K562 (cell line): ENCODE measurements around the gene CHN2. TPM values are rescaled to one million over a fixed set of nuclear protein-coding genes. Genes with fewer than 3 reads are reported as not detected.

ENCODE experiments used
- ATAC-seq: fragments of 200-7000 bp; cut with Tn5 transposase; 3 replicates; pipeline ENCODE4 v1.9.1; 2020; ENCODE audit warnings: moderate library complexity
- BruUV-seq: library from RNA; stranded (reverse); fragments of 400-500 nt; replicated peaks from 2 replicates; lab custom pipeline; 2021; lab: Mats Ljungman, UMichigan
- CTCF ChIA-PET: fragments of 300-600 bp; formaldehyde crosslinking; extraction: SDS; loops from one replicate; lab custom pipeline; 2021; ENCODE audit warnings: low intra/inter-chr PET ratio; lab: Yijun Ruan, JAX
- POLR2A ChIA-PET: fragments of 300-600, 350-650 bp; sonication (Branson Sonifier 250); formaldehyde crosslinking; extraction: SDS; loops from one replicate; lab custom pipeline; 2021; ENCODE audit warnings: antibody characterized with exemption, inconsistent platforms; lab: Yijun Ruan, JAX
- DNase-seq, 4 experiments: peaks; one replicate each; pipeline versions ENCODE4 v3.0.0 to v3.0.0-alpha.2; 2011 to 2018; ENCODE audit warnings: low spot score in 3 of 4, mixed read lengths in 3 of 4; ENCODE audit errors: extremely low read depth in 1 of 4
- FAIRE-seq: peaks from 2 replicates; lab custom pipeline; 2011; peaks lifted over from hg19 to GRCh38; lab: Jason Lieb, UNC
- H2AFZ ChIP-seq: 2 replicates; pipeline ENCODE4 v1.6.0; 2011; ENCODE audit warnings: low read depth, low read length, control low read depth, inconsistent platforms
- H3K27ac ChIP-seq: fragments of 200-600 bp; 3 replicates; pipeline ENCODE4 v1.8.0; 2011; ENCODE audit warnings: low read depth, mild to moderate bottlenecking, control low read depth, inconsistent platforms, low read length, moderate library complexity, mixed read lengths; ENCODE audit errors: extremely low read depth
- H3K27me3 ChIP-seq, 2 experiments: fragments of 300-600 bp in 1 of 2; 2 replicates in 1 of 2; 3 replicates in 1 of 2; pipeline versions ENCODE4 v1.6.0 to v1.8.0; 2011; ENCODE audit warnings: inconsistent platforms in 2 of 2, low read length in 2 of 2, mild to moderate bottlenecking in 1 of 2, mixed read lengths in 1 of 2, moderate library complexity in 1 of 2; ENCODE audit not compliant: control insufficient read depth in 2 of 2, insufficient read depth in 2 of 2
- H3K36me3 ChIP-seq: fragments of 300-600 bp; 3 replicates; pipeline ENCODE4 v1.8.0; 2011; ENCODE audit warnings: mild to moderate bottlenecking, low read length, inconsistent platforms; ENCODE audit not compliant: control insufficient read depth, insufficient read depth
- H3K4me1 ChIP-seq, 2 experiments: fragments of 200-600 bp in 1 of 2; replicated peaks in 1 of 2; 2 replicates in 1 of 2; 3 replicates in 1 of 2; pipeline versions ENCODE4 v1.5.1 to v1.8.0; 2011; ENCODE audit warnings: inconsistent platforms in 2 of 2, low read length in 2 of 2, mild to moderate bottlenecking in 1 of 2, mixed read lengths in 1 of 2, moderate library complexity in 1 of 2; ENCODE audit not compliant: control insufficient read depth in 2 of 2, insufficient read depth in 2 of 2
- H3K4me2 ChIP-seq: 2 replicates; pipeline ENCODE4 v1.6.1; 2011; ENCODE audit warnings: low read length, control low read depth, inconsistent platforms, mixed read lengths; ENCODE audit not compliant: insufficient read depth
- H3K4me3 ChIP-seq: fragments of 200-600 bp; sonication (generic), shearing (Covaris generic); 2 replicates; pipeline ENCODE4 v1.5.1; 2016; ENCODE audit warnings: control low read depth, inconsistent platforms
- H3K79me2 ChIP-seq: fragments of 200-600 bp; 3 replicates; pipeline ENCODE4 v1.8.0; 2011; ENCODE audit warnings: low read length, inconsistent platforms; ENCODE audit not compliant: control insufficient read depth, insufficient read depth
- H3K9ac ChIP-seq, 2 experiments: 2 replicates each; pipeline versions ENCODE4 v1.6.0 to v1.6.1; 2011; ENCODE audit warnings: low read depth in 2 of 2, low read length in 2 of 2, control low read depth in 1 of 2, inconsistent platforms in 1 of 2, mild to moderate bottlenecking in 1 of 2, mixed read lengths in 1 of 2; ENCODE audit not compliant: insufficient read depth in 1 of 2
- H3K9me1 ChIP-seq: one replicate; pipeline ENCODE4 v1.6.0; 2011; ENCODE audit warnings: inconsistent platforms, mild to moderate bottlenecking, low read length, moderate library complexity; ENCODE audit not compliant: control insufficient read depth, insufficient read depth
- H3K9me3 ChIP-seq: replicated peaks from 2 replicates; pipeline ENCODE4 v1.5.1; 2011; ENCODE audit warnings: low read depth, low read length, inconsistent platforms; ENCODE audit not compliant: control insufficient read depth, insufficient read depth
- H4K20me1 ChIP-seq: replicated peaks from 2 replicates; pipeline ENCODE4 v1.6.1; 2011; ENCODE audit warnings: low read length, inconsistent platforms, mixed read lengths; ENCODE audit not compliant: control insufficient read depth, insufficient read depth
- ATF7 ChIP-seq: fragments of 450-650 bp; IDR thresholded peaks from 2 replicates; pipeline ENCODE4 v1.7.1; 2014; ENCODE audit warnings: mild to moderate bottlenecking, moderate library complexity
- BRD9 ChIP-seq: fragments of 450-650 bp; IDR thresholded peaks from 2 replicates; pipeline ENCODE4 v1.6.1; 2018; ENCODE audit warnings: low read depth; ENCODE audit not compliant: partially characterized antibody
- KLF1 ChIP-seq: fragments of 450-650 bp; IDR thresholded peaks from 2 replicates; pipeline ENCODE4 v1.6.1; 2016; ENCODE audit warnings: missing genetic modification characterization, missing compliant biosample characterization
- NR2C2 ChIP-seq, 2 experiments: fragments of 200-800 bp in 1 of 2; sonication (Bioruptor generic) in 1 of 2; sonication (generic) in 1 of 2; formaldehyde crosslinking in 1 of 2; IDR thresholded peaks; 2 replicates each; pipeline versions ENCODE4 v1.6.1 to v1.8.0; 2016 to 2022; ENCODE audit warnings: mild to moderate bottlenecking in 1 of 2, missing compliant biosample characterization in 1 of 2, missing genetic modification characterization in 1 of 2, missing genetic modification reagents in 1 of 2
- SMARCC2 ChIP-seq: fragments of 450-650 bp; IDR thresholded peaks from 2 replicates; pipeline ENCODE4 v1.6.1; 2017; ENCODE audit warnings: antibody characterized with exemption, moderate library complexity, mild to moderate bottlenecking, low read depth
- SRSF1 ChIP-seq: fragments of 200-400 bp; formaldehyde crosslinking; IDR thresholded peaks from 2 replicates; pipeline ENCODE4 v1.6.1; 2017; ENCODE audit warnings: mild to moderate bottlenecking, low read depth, low read length, moderate library complexity
- ZNF274 ChIP-seq: IDR thresholded peaks from 2 replicates; pipeline ENCODE4 v1.6.1; 2011; ENCODE audit warnings: low read depth, mild to moderate bottlenecking, low read length, moderate library complexity, borderline replicate concordance
- ZNF589 ChIP-seq: fragments of 200-800 bp; sonication (Bioruptor generic); IDR thresholded peaks from 2 replicates; pipeline ENCODE4 v1.6.1; 2016; ENCODE audit warnings: low read depth, missing genetic modification characterization, missing compliant biosample characterization
- WGBS: fragments of 100-300 bp; shearing (Covaris generic); methylation state at CpG from one replicate; pipeline ENCODE4 v1.1.6; 2016; ENCODE audit warnings: low coverage, mixed read lengths; ENCODE audit not compliant: insufficient coverage; ENCODE audit errors: missing lambda C conversion rate; 5-methylcytosine and 5-hydroxymethylcytosine counted together
- in situ Hi-C: fragments of 300-500 bp; cut with MboI; formaldehyde crosslinking; loops from 4 replicates; pipeline ENCODE4 v1.15.0; 2018; ENCODE audit warnings: inconsistent platforms, mixed read lengths
- intact Hi-C: fragments of 100-400 bp; cut with micrococcal nuclease; formaldehyde crosslinking; loops from 2 replicates; pipeline ENCODE4 v1.14.2; 2022
- polyA plus RNA-seq, 8 experiments: library from polyadenylated mRNA; depleted of rRNA in 4 of 8; stranded (reverse) in 5 of 8; unstranded in 3 of 8; fragments of >200 nt; fragmentation: Nextera tagmentation in 2 of 8; fragmentation: Illumina TruSeq in 1 of 8; extraction: Ambion mirVana in 2 of 8; extraction: Trizol in 1 of 8; gene quantifications; 2 replicates each; pipeline versions ENCODE4 v1.2.1 to v1.2.3, GENCODE V29; 2011 to 2014; ENCODE audit warnings: inconsistent platforms in 1 of 8, missing spikeins in 1 of 8
- total RNA-seq, 7 experiments: library from RNA; depleted of rRNA in 6 of 7; stranded (reverse); fragments of >200 nt in 6 of 7; fragmentation: Illumina TruSeq in 2 of 7; extraction: Trizol in 2 of 7; gene quantifications; 2 replicates each; pipeline versions ENCODE4 v1.2.1 to v1.2.3, GENCODE V29; 2011 to 2021; ENCODE audit warnings: low replicate concordance in 1 of 7
- TF ChIP-seq, protein P1 (sequence below), 2 experiments: fragments of 450-650 bp; formaldehyde crosslinking in 1 of 2; IDR thresholded peaks; 2 replicates each; pipeline versions ENCODE4 v1.4.0 to v1.6.1; 2014 to 2020; ENCODE audit warnings: mild to moderate bottlenecking in 2 of 2, borderline replicate concordance in 1 of 2, low read depth in 1 of 2
- TF ChIP-seq, protein P2 (sequence below): fragments of 450-650 bp; IDR thresholded peaks from 2 replicates; pipeline ENCODE4 v1.6.1; 2017; ENCODE audit warnings: antibody characterized with exemption

The CHN2 gene
- total and polyA plus RNA-seq, 9 of the 15 experiments (the other 6 are each of a cell fraction or from before 2014, with no cell fraction given): 0.12 to 2.1 (median 0.31) TPM; not detected in 1

DNA sequence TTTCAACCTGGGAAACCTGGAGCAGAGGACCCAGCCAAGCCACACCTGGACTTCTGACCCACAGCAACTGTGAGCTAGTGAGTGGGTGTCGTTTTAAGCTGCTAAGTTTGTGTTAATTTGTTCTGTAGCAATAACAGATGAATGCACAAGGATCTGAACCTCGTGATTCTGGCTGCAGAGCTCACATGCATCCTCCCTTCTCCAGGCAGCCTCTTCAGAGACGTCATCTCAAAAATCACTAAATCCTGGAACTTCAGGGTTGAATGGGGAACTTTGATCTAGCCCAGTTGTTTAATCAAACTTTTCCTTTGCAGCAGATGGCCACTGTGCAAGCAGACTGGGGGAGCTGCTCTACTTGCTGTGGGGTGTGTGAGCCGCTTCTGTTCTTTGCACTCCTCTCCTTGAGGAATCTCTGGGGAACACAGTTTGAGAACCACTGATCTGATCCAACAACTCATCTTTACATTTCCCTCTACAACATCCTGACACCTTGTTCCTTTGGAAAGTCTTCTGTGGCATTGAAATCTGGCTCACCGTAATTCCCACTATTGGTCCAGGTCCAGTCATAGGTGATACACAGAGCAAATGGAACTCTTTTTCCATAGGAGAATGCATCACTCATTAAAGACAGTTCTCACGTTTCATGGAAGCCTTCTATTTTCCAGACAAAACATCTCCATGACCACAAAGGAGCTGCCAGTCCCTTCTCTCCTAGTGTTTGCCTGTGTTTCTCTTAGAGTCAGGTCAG, 90.3 kb downstream of the CHN2 start:
- TF ChIP-seq ATF7: no peak
- TF ChIP-seq KLF1 (tag): no peak
- no peak for TF ChIP-seq BRD9
- TF ChIP-seq ZNF589 (CRISPR knock-in tag): no peak
- no peak for TF ChIP-seq SRSF1
- TF ChIP-seq, protein P1, sequence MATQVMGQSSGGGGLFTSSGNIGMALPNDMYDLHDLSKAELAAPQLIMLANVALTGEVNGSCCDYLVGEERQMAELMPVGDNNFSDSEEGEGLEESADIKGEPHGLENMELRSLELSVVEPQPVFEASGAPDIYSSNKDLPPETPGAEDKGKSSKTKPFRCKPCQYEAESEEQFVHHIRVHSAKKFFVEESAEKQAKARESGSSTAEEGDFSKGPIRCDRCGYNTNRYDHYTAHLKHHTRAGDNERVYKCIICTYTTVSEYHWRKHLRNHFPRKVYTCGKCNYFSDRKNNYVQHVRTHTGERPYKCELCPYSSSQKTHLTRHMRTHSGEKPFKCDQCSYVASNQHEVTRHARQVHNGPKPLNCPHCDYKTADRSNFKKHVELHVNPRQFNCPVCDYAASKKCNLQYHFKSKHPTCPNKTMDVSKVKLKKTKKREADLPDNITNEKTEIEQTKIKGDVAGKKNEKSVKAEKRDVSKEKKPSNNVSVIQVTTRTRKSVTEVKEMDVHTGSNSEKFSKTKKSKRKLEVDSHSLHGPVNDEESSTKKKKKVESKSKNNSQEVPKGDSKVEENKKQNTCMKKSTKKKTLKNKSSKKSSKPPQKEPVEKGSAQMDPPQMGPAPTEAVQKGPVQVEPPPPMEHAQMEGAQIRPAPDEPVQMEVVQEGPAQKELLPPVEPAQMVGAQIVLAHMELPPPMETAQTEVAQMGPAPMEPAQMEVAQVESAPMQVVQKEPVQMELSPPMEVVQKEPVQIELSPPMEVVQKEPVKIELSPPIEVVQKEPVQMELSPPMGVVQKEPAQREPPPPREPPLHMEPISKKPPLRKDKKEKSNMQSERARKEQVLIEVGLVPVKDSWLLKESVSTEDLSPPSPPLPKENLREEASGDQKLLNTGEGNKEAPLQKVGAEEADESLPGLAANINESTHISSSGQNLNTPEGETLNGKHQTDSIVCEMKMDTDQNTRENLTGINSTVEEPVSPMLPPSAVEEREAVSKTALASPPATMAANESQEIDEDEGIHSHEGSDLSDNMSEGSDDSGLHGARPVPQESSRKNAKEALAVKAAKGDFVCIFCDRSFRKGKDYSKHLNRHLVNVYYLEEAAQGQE (IDR thresholded peaks at IDR 0.05; ENCODE audit: borderline replicate concordance): no peak
- TF ChIP-seq, protein P1 (CRISPR knock-in tag; IDR thresholded peaks at IDR 0.05; ENCODE audit: low read depth): no peak
- TF ChIP-seq, protein P2, sequence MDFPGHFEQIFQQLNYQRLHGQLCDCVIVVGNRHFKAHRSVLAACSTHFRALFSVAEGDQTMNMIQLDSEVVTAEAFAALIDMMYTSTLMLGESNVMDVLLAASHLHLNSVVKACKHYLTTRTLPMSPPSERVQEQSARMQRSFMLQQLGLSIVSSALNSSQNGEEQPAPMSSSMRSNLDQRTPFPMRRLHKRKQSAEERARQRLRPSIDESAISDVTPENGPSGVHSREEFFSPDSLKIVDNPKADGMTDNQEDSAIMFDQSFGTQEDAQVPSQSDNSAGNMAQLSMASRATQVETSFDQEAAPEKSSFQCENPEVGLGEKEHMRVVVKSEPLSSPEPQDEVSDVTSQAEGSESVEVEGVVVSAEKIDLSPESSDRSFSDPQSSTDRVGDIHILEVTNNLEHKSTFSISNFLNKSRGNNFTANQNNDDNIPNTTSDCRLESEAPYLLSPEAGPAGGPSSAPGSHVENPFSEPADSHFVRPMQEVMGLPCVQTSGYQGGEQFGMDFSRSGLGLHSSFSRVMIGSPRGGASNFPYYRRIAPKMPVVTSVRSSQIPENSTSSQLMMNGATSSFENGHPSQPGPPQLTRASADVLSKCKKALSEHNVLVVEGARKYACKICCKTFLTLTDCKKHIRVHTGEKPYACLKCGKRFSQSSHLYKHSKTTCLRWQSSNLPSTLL: no peak
- TF ChIP-seq NR2C2 (CRISPR knock-in tag; IDR thresholded peaks at IDR 0.05): no peak
- no peak for TF ChIP-seq NR2C2 (tag; IDR thresholded peaks at IDR 0.05)
- TF ChIP-seq SMARCC2: no peak
- no peak for TF ChIP-seq ZNF274
- no peaks in the 10 kb centered on the region for H3K4me1 ChIP-seq
- FAIRE-seq (no peak), ATAC-seq (no peak), DNase-seq (no peak)
- no TSS peak for BruUV-seq
- no peaks in the 10 kb centered on the region for H3K79me2 ChIP-seq
- whole genome bisulfite sequencing: 3% methylated on average over 6 of the region's 6 CpGs
- no peaks in the 10 kb centered on the region for H3K9me1 ChIP-seq
- ChIA-PET POLR2A (interaction anchor here (0.8 kb wide), 1 partner anchor 63 kb away, joined by 3 read pairs; no protein-coding TSS in a partner anchor), CTCF (no interaction called here)
- no peak overlapping the region for H3K9ac ChIP-seq
- in situ Hi-C loops: no loop called here
- H3K36me3 ChIP-seq: no peaks in the 10 kb centered on the region
- no peaks in the 10 kb centered on the region for H3K9me3 ChIP-seq
- H2AFZ ChIP-seq: no peak overlapping the region
- intact Hi-C loops: no loop called here
- no peak overlapping the region for H3K4me2 ChIP-seq
- no peak overlapping the region for H3K27ac ChIP-seq
- H4K20me1 ChIP-seq: no peaks in the 10 kb centered on the region
- H3K27me3 ChIP-seq: peaks cover 0 to 17% of the 10 kb centered on the region in 2 experiments; a peak in 4 of 5 replicates
- H3K4me3 ChIP-seq: no peak overlapping the region
